Activated T-cell treated with anti-CD3 and anti-CD28 coated beads, Interleukin-2, amount 50 U/mL, for 4 hours (primary cell): ENCODE data around the gene ALPK3. TPM values are rescaled to one million over a fixed set of nuclear protein-coding genes. Genes with fewer than 3 reads are reported as not detected.
"Not testable (repeated sequence)": the region's sequence is repeated elsewhere in the genome, so short reads cannot be mapped to it uniquely, and the experiment has no call there.

Experiments
- ATAC-seq, 2 donors: fragments of 200-7000 bp; cut with Tn5 transposase; one replicate each; pipeline ENCODE4 v1.10.0; 2021
- DNase-seq: peaks from one replicate; pipeline ENCODE4 v3.0.0-alpha.2; 2020
- H3K27me3 Mint-ChIP-seq: one replicate; pipeline ENCODE4 v1.8.0; 2021; ENCODE audit warnings: low read depth, mixed read lengths
- H3K36me3 Mint-ChIP-seq: one replicate; pipeline ENCODE4 v1.8.0; 2022; ENCODE audit warnings: mixed read lengths; ENCODE audit not compliant: insufficient read depth
- H3K4me1 Mint-ChIP-seq: one replicate; pipeline ENCODE4 v1.8.0; 2021; ENCODE audit warnings: low read depth, mixed read lengths
- H3K4me3 Mint-ChIP-seq: one replicate; pipeline ENCODE4 v1.8.0; 2021; ENCODE audit warnings: mild to moderate bottlenecking, moderate library complexity, mixed read lengths
- H3K9me3 Mint-ChIP-seq: one replicate; pipeline ENCODE4 v1.8.0; 2021; ENCODE audit warnings: mixed read lengths
- total RNA-seq, 3 donors: library from RNA; stranded (reverse); gene quantifications; one replicate each; pipeline ENCODE4 v1.2.1, GENCODE V29; 2021

Gene ALPK3
- total RNA-seq, 3 donors from 2014 or later: 0.05 to 0.13 (median 0.11) TPM

GRCh38 chr15:84876269-84876668 is 59.1 kb downstream of the ALPK3 start:
- Mint-ChIP-seq H3K27me3 (no peaks in the 10 kb centered on the region), H3K4me3 (no peak overlapping the region), H3K4me1 (no peaks in the 10 kb centered on the region), H3K36me3 (no peaks in the 10 kb centered on the region), H3K9me3 (no peaks in the 10 kb centered on the region)
- ATAC-seq (no peak), DNase-seq (no peak)

GRCh38 chr15:84877701-84878100 is 60.5 kb downstream of the ALPK3 start:
- DNase-seq, H3K36me3 Mint-ChIP-seq: not testable (repeated sequence)

GRCh38 chr15:84878504-84878903 is 61.3 kb downstream of the ALPK3 start:
- peak; percentile 51 for DNase-seq
- H3K4me3 Mint-ChIP-seq: no peak overlapping the region
- H3K9me3 Mint-ChIP-seq: no peaks in the 10 kb centered on the region
- ATAC-seq: peak; percentile 59 to 69
- no peaks in the 10 kb centered on the region for H3K27me3 Mint-ChIP-seq
- H3K36me3 Mint-ChIP-seq: no peaks in the 10 kb centered on the region
- H3K4me1 Mint-ChIP-seq: no peaks in the 10 kb centered on the region

More at GRCh38 chr15:84877701-84878100, 60.5 kb downstream of the ALPK3 start:
- H3K4me3 Mint-ChIP-seq, H3K4me1 Mint-ChIP-seq, ATAC-seq, H3K9me3 Mint-ChIP-seq, H3K27me3 Mint-ChIP-seq: not testable (repeated sequence)

- ATAC-seq (no peak), DNase-seq (no peak)
- Mint-ChIP-seq H3K4me3 (no peak overlapping the region), H3K36me3 (no peaks in the 10 kb centered on the region), H3K4me1 (no peaks in the 10 kb centered on the region), H3K9me3 (no peaks in the 10 kb centered on the region), H3K27me3 (no peaks in the 10 kb centered on the region)
These were observed 62.1 kb downstream of the ALPK3 start for GRCh38 chr15:84879088-84879780.

GRCh38 chr15:84880007-84880406 is 62.9 kb downstream of the ALPK3 start:
- H3K4me3 Mint-ChIP-seq: no peak overlapping the region
- DNase-seq (no peak), ATAC-seq (no peak)
- H3K4me1 Mint-ChIP-seq: no peaks in the 10 kb centered on the region
- H3K27me3 Mint-ChIP-seq: no peaks in the 10 kb centered on the region
- no peaks in the 10 kb centered on the region for H3K36me3 Mint-ChIP-seq
- H3K9me3 Mint-ChIP-seq: no peaks in the 10 kb centered on the region

GRCh38 chr15:84880822-84881519 is 63.8 kb downstream of the ALPK3 start:
- ATAC-seq (no peak), DNase-seq (no peak)
- H3K9me3 Mint-ChIP-seq: no peaks in the 10 kb centered on the region
- no peaks in the 10 kb centered on the region for H3K27me3 Mint-ChIP-seq
- no peaks in the 10 kb centered on the region for H3K36me3 Mint-ChIP-seq
- H3K4me1 Mint-ChIP-seq: no peaks in the 10 kb centered on the region
- no peak overlapping the region for H3K4me3 Mint-ChIP-seq

GRCh38 chr15:84881520-84881830 is 64.3 kb downstream of the ALPK3 start:
- no peak overlapping the region for H3K4me3 Mint-ChIP-seq
- ATAC-seq (no peak), DNase-seq (no peak)
- no peaks in the 10 kb centered on the region for H3K27me3 Mint-ChIP-seq
- H3K36me3 Mint-ChIP-seq: no peaks in the 10 kb centered on the region
- H3K4me1 Mint-ChIP-seq: no peaks in the 10 kb centered on the region
- no peaks in the 10 kb centered on the region for H3K9me3 Mint-ChIP-seq

GRCh38 chr15:84883466-84883865 is 66.3 kb downstream of the ALPK3 start:
- H3K36me3 Mint-ChIP-seq: no peaks in the 10 kb centered on the region

GRCh38 chr15:84883916-84884781 is 67.0 kb downstream of the ALPK3 start, which contains the start of gene SLC28A1:
TSS of gene SLC28A1 (plus strand) at chr15:84884662. CDS start at chr15:84887761, 3,099 bp downstream.
- H3K36me3 Mint-ChIP-seq: no peaks in the 10 kb centered on the region
- H3K4me1 Mint-ChIP-seq: no peaks in the 10 kb centered on the region
- H3K27me3 Mint-ChIP-seq: no peaks in the 10 kb centered on the region
- ATAC-seq (no peak), DNase-seq (no peak)
- no peak within 1 kb of the TSS for H3K4me3 Mint-ChIP-seq
- no peaks in the 10 kb centered on the region for H3K9me3 Mint-ChIP-seq

More at GRCh38 chr15:84883466-84883865, 66.3 kb downstream of the ALPK3 start:
- Mint-ChIP-seq H3K4me1 (no peaks in the 10 kb centered on the region), H3K4me3 (no peak overlapping the region), H3K9me3 (no peaks in the 10 kb centered on the region), H3K27me3 (no peaks in the 10 kb centered on the region)
- ATAC-seq: no peak
- no peak for DNase-seq

- Mint-ChIP-seq H3K4me1 (no peaks in the 10 kb centered on the region), H3K36me3 (no peaks in the 10 kb centered on the region), H3K9me3 (no peaks in the 10 kb centered on the region), H3K27me3 (no peaks in the 10 kb centered on the region), H3K4me3 (no peak overlapping the region)
- ATAC-seq (no peak), DNase-seq (no peak)
These were observed 68.6 kb downstream of the ALPK3 start for GRCh38 chr15:84885801-84886200.

- ATAC-seq: no peak
- no peaks in the 10 kb centered on the region for H3K4me1 Mint-ChIP-seq
- DNase-seq: no peak
- H3K36me3 Mint-ChIP-seq: no peaks in the 10 kb centered on the region
- H3K9me3 Mint-ChIP-seq: no peaks in the 10 kb centered on the region
- H3K27me3 Mint-ChIP-seq: no peaks in the 10 kb centered on the region
- no peak overlapping the region for H3K4me3 Mint-ChIP-seq
These were observed 69.2 kb downstream of the ALPK3 start for GRCh38 chr15:84886211-84886983.

- H3K9me3 Mint-ChIP-seq: no peaks in the 10 kb centered on the region
- ATAC-seq: no peak
- DNase-seq: no peak
- H3K4me1 Mint-ChIP-seq: no peaks in the 10 kb centered on the region
- H3K4me3 Mint-ChIP-seq: no peak overlapping the region
- no peaks in the 10 kb centered on the region for H3K27me3 Mint-ChIP-seq
- H3K36me3 Mint-ChIP-seq: no peaks in the 10 kb centered on the region
These were observed 69.8 kb downstream of the ALPK3 start for GRCh38 chr15:84886984-84887299.

GRCh38 chr15:84887938-84888337 is 70.8 kb downstream of the ALPK3 start:
- no peaks in the 10 kb centered on the region for H3K27me3 Mint-ChIP-seq
- H3K4me3 Mint-ChIP-seq: no peak overlapping the region
- ATAC-seq (no peak), DNase-seq (no peak)
- H3K4me1 Mint-ChIP-seq: no peaks in the 10 kb centered on the region
- H3K9me3 Mint-ChIP-seq: no peaks in the 10 kb centered on the region
- no peaks in the 10 kb centered on the region for H3K36me3 Mint-ChIP-seq

GRCh38 chr15:84888639-84889038 is 71.5 kb downstream of the ALPK3 start:
- ATAC-seq (no peak), DNase-seq (no peak)
- Mint-ChIP-seq H3K27me3 (no peaks in the 10 kb centered on the region), H3K9me3 (no peaks in the 10 kb centered on the region), H3K36me3 (no peaks in the 10 kb centered on the region), H3K4me1 (no peaks in the 10 kb centered on the region), H3K4me3 (no peak overlapping the region)
